Kidney epithelial cell (primary cell): ENCODE results near the gene TRDMT1. TPM values are rescaled to one million over a fixed set of nuclear protein-coding genes. Genes with fewer than 3 reads are reported as not detected.

Source experiments
- DNase-seq: peaks from one replicate; pipeline ENCODE4 v3.0.0-alpha.2; 2010; ENCODE audit warnings: low read depth
- H3K27me3 ChIP-seq: 2 replicates; pipeline ENCODE4 v1.6.0; 2011; ENCODE audit warnings: low read length; ENCODE audit not compliant: control insufficient read depth, insufficient read depth
- H3K36me3 ChIP-seq: 2 replicates; pipeline ENCODE4 v1.5.1; 2011; ENCODE audit warnings: low read length; ENCODE audit not compliant: control insufficient read depth, insufficient read depth
- H3K4me3 ChIP-seq: 2 replicates; pipeline ENCODE4 v1.5.1; 2011; ENCODE audit warnings: low read depth, mild to moderate bottlenecking, control low read depth, low read length
- CTCF ChIP-seq: IDR thresholded peaks from 2 replicates; pipeline ENCODE4 v1.5.1; 2011; ENCODE audit warnings: mild to moderate bottlenecking, moderate library complexity, low read length, control low read depth, inconsistent platforms; ENCODE audit not compliant: insufficient read depth, poor library complexity, severe bottlenecking
- total RNA-seq: library from RNA; depleted of rRNA; stranded (reverse); fragments of >200 nt; gene quantifications from 2 replicates; pipeline ENCODE4 v1.2.3, GENCODE V29; 2015

The TRDMT1 gene
- total RNA-seq, 1 donor from 2014 or later, result 7.4 TPM

- Histone ChIP-seq H3K36me3 (no peaks in the 10 kb centered on the region), H3K27me3 (no peaks in the 10 kb centered on the region), H3K4me3 (no peak overlapping the region)
- TF ChIP-seq CTCF, result no peak
- no peak for DNase-seq
Observed at GRCh38 chr10:17162828-17163227, 38.6 kb downstream of the TRDMT1 start.

GRCh38 chr10:17161775-17162174 lies 39.7 kb downstream of the TRDMT1 start:
- Histone ChIP-seq H3K27me3 (no peaks in the 10 kb centered on the region), H3K36me3 (no peaks in the 10 kb centered on the region), H3K4me3 (no peak overlapping the region)
- DNase-seq, result no peak
- TF ChIP-seq CTCF, result no peak

GRCh38 chr10:17157024-17157423 lies 44.4 kb downstream of the TRDMT1 start:
- no peak for DNase-seq
- no peaks in the 10 kb centered on the region for H3K27me3 ChIP-seq
- TF ChIP-seq CTCF, result no peak
- H3K4me3 ChIP-seq, result no peak overlapping the region
- no peaks in the 10 kb centered on the region for H3K36me3 ChIP-seq

- no peak for TF ChIP-seq CTCF
- Histone ChIP-seq H3K27me3 (no peaks in the 10 kb centered on the region), H3K36me3 (no peaks in the 10 kb centered on the region), H3K4me3 (no peak overlapping the region)
- DNase-seq, result no peak
Observed at GRCh38 chr10:17155826-17156225, 45.6 kb downstream of the TRDMT1 start.

- Histone ChIP-seq H3K27me3 (no peaks in the 10 kb centered on the region), H3K36me3 (no peaks in the 10 kb centered on the region), H3K4me3 (no peak overlapping the region)
- TF ChIP-seq CTCF, result no peak
- no peak for DNase-seq
Observed at GRCh38 chr10:17154116-17154515, 47.4 kb downstream of the TRDMT1 start.

- no peaks in the 10 kb centered on the region for H3K27me3 ChIP-seq
- H3K36me3 ChIP-seq, result no peaks in the 10 kb centered on the region
- no peak for TF ChIP-seq CTCF
- H3K4me3 ChIP-seq, result no peak overlapping the region
- no peak for DNase-seq
Observed at GRCh38 chr10:17153321-17153720, 48.2 kb downstream of the TRDMT1 start.
